Measurements from ENCODE around the gene PROK1. TPM values are rescaled to one million over a fixed set of nuclear protein-coding genes. Genes with fewer than 3 reads are reported as not detected.

PROK1 gene
- total RNA-seq, 2 experiments from 2014 or later = not detected

- H3K36me3 Mint-ChIP-seq (ENCODE audit: low read depth) = no peaks in the 10 kb centered on the region
- ATAC-seq (ENCODE audit: poor library complexity) (no peak), DNase-seq (no peak)
- H3K27ac ChIP-seq (ENCODE audit: low read depth in 1 of 2, low read length in 2 of 2) = no peak overlapping the region
- no peaks in the 10 kb centered on the region for H3K9me3 Mint-ChIP-seq
- intact Hi-C loops (cut with DNase I, micrococcal nuclease) = no loop called here
- H3K4me1 Mint-ChIP-seq (ENCODE audit: low read depth) = no peaks in the 10 kb centered on the region
- H3K4me1 ChIP-seq (ENCODE audit: insufficient read depth, low read length) = no peaks in the 10 kb centered on the region
- H3K9me3 ChIP-seq (ENCODE audit: control insufficient read depth in 1 of 2, insufficient read depth in 1 of 2, low read length in 2 of 2) = peaks cover 0 to 9% of the 10 kb centered on the region in 2 experiments
- no peak overlapping the region for H3K27ac Mint-ChIP-seq
- H3K27me3 Mint-ChIP-seq = peaks cover 20% of the 10 kb centered on the region
- peaks cover 0 to 7% of the 10 kb centered on the region in 2 experiments for H3K27me3 ChIP-seq (ENCODE audit: control insufficient read depth in 1 of 2, insufficient read depth in 2 of 2, low read length in 2 of 2)
- ChIA-PET CTCF (no interaction called here), POLR2A (no interaction called here)
- H3K36me3 ChIP-seq (ENCODE audit: insufficient read depth, low read length) = no peaks in the 10 kb centered on the region
- no peak overlapping the region for H3K4me3 Mint-ChIP-seq
- H3K4me3 ChIP-seq (ENCODE audit: low read length) = no peak overlapping the region
- TF ChIP-seq CTCF (IDR thresholded peaks at IDR 0.05) = no peak
Measured at GRCh38 chr1:110483308-110483685, 32.3 kb downstream of the PROK1 start.

- Mint-ChIP-seq H3K4me3 (no peak overlapping the region), H3K4me1 (ENCODE audit: low read depth) (no peaks in the 10 kb centered on the region), H3K27ac (no peak overlapping the region), H3K36me3 (ENCODE audit: low read depth) (no peaks in the 10 kb centered on the region), H3K9me3 (no peaks in the 10 kb centered on the region), H3K27me3 (peaks cover 20% of the 10 kb centered on the region)
- H3K4me1 ChIP-seq (ENCODE audit: insufficient read depth, low read length) = no peaks in the 10 kb centered on the region
- no peak overlapping the region for H3K4me3 ChIP-seq (ENCODE audit: low read length)
- no peak for TF ChIP-seq CTCF (IDR thresholded peaks at IDR 0.05)
- ATAC-seq (ENCODE audit: poor library complexity) (no peak), DNase-seq (no peak)
- no peaks in the 10 kb centered on the region for H3K36me3 ChIP-seq (ENCODE audit: insufficient read depth, low read length)
- H3K9me3 ChIP-seq (ENCODE audit: control insufficient read depth in 1 of 2, insufficient read depth in 1 of 2, low read length in 2 of 2) = peaks cover 0 to 9% of the 10 kb centered on the region in 2 experiments
- ChIA-PET CTCF (interaction anchor here (1.1 kb wide), 1 partner anchor 11 kb away, joined by 3 read pairs; no protein-coding TSS in a partner anchor), POLR2A (no interaction called here)
- peaks cover 0 to 7% of the 10 kb centered on the region in 2 experiments for H3K27me3 ChIP-seq (ENCODE audit: control insufficient read depth in 1 of 2, insufficient read depth in 2 of 2, low read length in 2 of 2)
- intact Hi-C loops (cut with DNase I, micrococcal nuclease) = no loop called here
- H3K27ac ChIP-seq (ENCODE audit: low read depth in 1 of 2, low read length in 2 of 2) = no peak overlapping the region
Measured at GRCh38 chr1:110484801-110485200, 33.9 kb downstream of the PROK1 start.

GRCh38 chr1:110485725-110486124 is 34.8 kb downstream of the PROK1 start:
- Histone ChIP-seq H3K4me3 (ENCODE audit: low read length) (no peak overlapping the region), H3K27me3 (ENCODE audit: control insufficient read depth in 1 of 2, insufficient read depth in 2 of 2, low read length in 2 of 2) (peaks cover 0 to 7% of the 10 kb centered on the region in 2 experiments), H3K9me3 (ENCODE audit: control insufficient read depth in 1 of 2, insufficient read depth in 1 of 2, low read length in 2 of 2) (peaks cover 0 to 9% of the 10 kb centered on the region in 2 experiments), H3K36me3 (ENCODE audit: insufficient read depth, low read length) (no peaks in the 10 kb centered on the region), H3K4me1 (ENCODE audit: insufficient read depth, low read length) (no peaks in the 10 kb centered on the region), H3K27ac (ENCODE audit: low read depth in 1 of 2, low read length in 2 of 2) (no peak overlapping the region)
- no peak for TF ChIP-seq CTCF (IDR thresholded peaks at IDR 0.05)
- CTCF ChIA-PET = no interaction called here
- Mint-ChIP-seq H3K4me3 (no peak overlapping the region), H3K36me3 (ENCODE audit: low read depth) (no peaks in the 10 kb centered on the region), H3K27ac (no peak overlapping the region), H3K27me3 (peaks cover 20% of the 10 kb centered on the region), H3K9me3 (no peaks in the 10 kb centered on the region), H3K4me1 (ENCODE audit: low read depth) (no peaks in the 10 kb centered on the region)
- POLR2A ChIA-PET = no interaction called here
- intact Hi-C loops (cut with DNase I, micrococcal nuclease) = no loop called here
- ATAC-seq (ENCODE audit: poor library complexity) (no peak), DNase-seq (no peak)

Measured in CD4-positive, alpha-beta T cell (primary cell).